GM23338 (cell line): Measurements from ENCODE around the gene CAV2. TPM values are rescaled to one million over a fixed set of nuclear protein-coding genes. Genes with fewer than 3 reads are reported as not detected.

Source experiments
- ATAC-seq: fragments of 200-7000 bp; cut with Tn5 transposase; 3 replicates; pipeline ENCODE4 v1.9.1; 2020
- DNase-seq: peaks from one replicate; pipeline ENCODE4 v3.0.0-alpha.2; 2015; ENCODE audit warnings: low spot score
- H2AFZ ChIP-seq: fragments of 200-600 bp; sonication (generic); 2 replicates; pipeline ENCODE4 v1.8.0; 2016; ENCODE audit warnings: antibody characterized with exemption, mild to moderate bottlenecking, moderate library complexity
- H3F3A ChIP-seq: fragments of 200-600 bp; sonication (generic); replicated peaks from 2 replicates; pipeline ENCODE4 v1.8.0; 2017; ENCODE audit warnings: antibody characterized with exemption, mixed run types, low read depth
- H3K27ac ChIP-seq: fragments of 200-600 bp; sonication (generic); 2 replicates; pipeline ENCODE4 v1.6.1; 2016; ENCODE audit warnings: low read depth
- H3K27me3 ChIP-seq: fragments of 200-600 bp; sonication (generic); 2 replicates; pipeline ENCODE4 v1.8.0; 2016; ENCODE audit warnings: mild to moderate bottlenecking, mixed run types, moderate library complexity; ENCODE audit not compliant: insufficient read depth
- H3K36me3 ChIP-seq: fragments of 200-600 bp; sonication (generic); 2 replicates; pipeline ENCODE4 v1.8.0; 2016; ENCODE audit warnings: mild to moderate bottlenecking; ENCODE audit not compliant: insufficient read depth
- H3K4me1 ChIP-seq: fragments of 200-600 bp; sonication (generic); 2 replicates; pipeline ENCODE4 v1.8.0; 2016; ENCODE audit warnings: mild to moderate bottlenecking, moderate library complexity; ENCODE audit not compliant: insufficient read depth
- H3K4me2 ChIP-seq: fragments of 200-600 bp; sonication (generic); 2 replicates; pipeline ENCODE4 v1.7.1; 2017; ENCODE audit warnings: mixed run types
- H3K4me3 ChIP-seq: fragments of 200-600 bp; sonication (generic); 2 replicates; pipeline ENCODE4 v1.6.1; 2016; ENCODE audit warnings: mixed run types
- H3K79me2 ChIP-seq: fragments of 200-600 bp; sonication (generic); replicated peaks from 2 replicates; pipeline ENCODE4 v1.8.0; 2017; ENCODE audit warnings: mild to moderate bottlenecking; ENCODE audit not compliant: insufficient read depth
- H3K9me2 ChIP-seq: fragments of 200-600 bp; sonication (generic); 2 replicates; pipeline ENCODE4 v1.8.0; 2017; ENCODE audit not compliant: insufficient read depth
- H4K20me1 ChIP-seq: fragments of 200-600 bp; sonication (generic); replicated peaks from 2 replicates; pipeline ENCODE4 v1.8.0; 2017; ENCODE audit warnings: mild to moderate bottlenecking; ENCODE audit not compliant: insufficient read depth
- H3K27ac Mint-ChIP-seq: 2 replicates; pipeline ENCODE4 v1.8.0; 2020; ENCODE audit warnings: inconsistent platforms, mild to moderate bottlenecking, moderate library complexity, mixed read lengths
- H3K27me3 Mint-ChIP-seq: 3 replicates; pipeline ENCODE4 v1.8.0; 2022; ENCODE audit warnings: low read depth, mild to moderate bottlenecking, moderate library complexity, mixed read lengths, inconsistent platforms; ENCODE audit not compliant: insufficient read depth, poor library complexity
- H3K36me3 Mint-ChIP-seq: 3 replicates; pipeline ENCODE4 v1.8.0; 2021; ENCODE audit warnings: low read depth, mild to moderate bottlenecking, inconsistent platforms, moderate library complexity, mixed read lengths
- H3K4me1 Mint-ChIP-seq: 3 replicates; pipeline ENCODE4 v1.8.0; 2020; ENCODE audit warnings: mild to moderate bottlenecking, inconsistent platforms, mixed read lengths
- H3K4me3 Mint-ChIP-seq: 3 replicates; pipeline ENCODE4 v1.8.0; 2021; ENCODE audit warnings: moderate library complexity, mild to moderate bottlenecking, inconsistent platforms, mixed read lengths
- H3K9me3 Mint-ChIP-seq: 3 replicates; pipeline ENCODE4 v1.8.0; 2020; ENCODE audit warnings: moderate library complexity, mild to moderate bottlenecking, inconsistent platforms, mixed read lengths
- EZH2 ChIP-seq: fragments of 200-600 bp; sonication (generic); IDR thresholded peaks from one replicate; pipeline ENCODE4 v1.8.0; 2017; ENCODE audit warnings: antibody characterized with exemption, mild to moderate bottlenecking, low read depth; ENCODE audit not compliant: unreplicated experiment
- EZH2phosphoT487 ChIP-seq: fragments of 200-600 bp; sonication (generic); IDR thresholded peaks from one replicate; pipeline ENCODE4 v1.8.1; 2018; ENCODE audit warnings: antibody characterized with exemption; ENCODE audit not compliant: unreplicated experiment
- JUNB ChIP-seq: IDR thresholded peaks from one replicate; pipeline ENCODE4 v1.6.1; 2016; ENCODE audit warnings: antibody characterized with exemption; ENCODE audit not compliant: unreplicated experiment
- NANOG ChIP-seq: IDR thresholded peaks from 2 replicates; pipeline ENCODE4 v1.6.1; 2016; ENCODE audit warnings: antibody characterized with exemption, borderline replicate concordance
- POLR2AphosphoS5 ChIP-seq: IDR thresholded peaks from 2 replicates; pipeline ENCODE4 v1.6.1; 2016; ENCODE audit warnings: antibody characterized with exemption, low read depth
- STAT1 ChIP-seq: IDR thresholded peaks from one replicate; pipeline ENCODE4 v1.6.1; 2016; ENCODE audit warnings: antibody characterized with exemption; ENCODE audit not compliant: unreplicated experiment
- ZNF114 ChIP-seq: fragments of 250-450 bp; sonication (Bioruptor Pico); IDR thresholded peaks from 2 replicates; pipeline ENCODE4 v1.5.0; 2020; ENCODE audit warnings: mild to moderate bottlenecking, moderate library complexity
- ZNF331 ChIP-seq: fragments of 250-450 bp; sonication (Bioruptor Pico); IDR thresholded peaks from 2 replicates; pipeline ENCODE4 v1.5.0; 2020; ENCODE audit warnings: low read depth, mild to moderate bottlenecking, moderate library complexity
- polyA plus RNA-seq: library from polyadenylated mRNA; unstranded; fragments of >200 nt; fragmentation: Nextera tagmentation; extraction: Ambion mirVana; gene quantifications from 2 replicates; pipeline ENCODE4 v1.2.1, GENCODE V29; 2016
- total RNA-seq: library from RNA; depleted of rRNA; stranded (reverse); fragments of >200 nt; shearing (Covaris generic); gene quantifications from 2 replicates; pipeline ENCODE4 v1.2.3, GENCODE V29; 2014
- TF ChIP-seq, protein P1 (sequence below): IDR thresholded peaks from 2 replicates; pipeline ENCODE4 v1.6.1; 2016; ENCODE audit warnings: antibody characterized with exemption
- TF ChIP-seq, protein P2 (sequence below): fragments of 250-450 bp; sonication (Bioruptor Pico); IDR thresholded peaks from 2 replicates; pipeline ENCODE4 v1.5.0; 2020; ENCODE audit warnings: mild to moderate bottlenecking, moderate library complexity
- TF ChIP-seq, protein P3 (sequence below), 2 experiments: fragments of 200-600 bp in 1 of 2; sonication (generic) in 1 of 2; conservative IDR thresholded peaks; 2 replicates each; pipeline versions ENCODE4 v1.5.1 to v1.6.1; 2016 to 2017; ENCODE audit warnings: antibody characterized with exemption in 2 of 2, low read depth in 2 of 2, mild to moderate bottlenecking in 2 of 2, moderate library complexity in 1 of 2

CAV2 gene
- total and polyA plus RNA-seq, 2 experiments from 2014 or later = 4.2 to 6.6 TPM

DNA sequence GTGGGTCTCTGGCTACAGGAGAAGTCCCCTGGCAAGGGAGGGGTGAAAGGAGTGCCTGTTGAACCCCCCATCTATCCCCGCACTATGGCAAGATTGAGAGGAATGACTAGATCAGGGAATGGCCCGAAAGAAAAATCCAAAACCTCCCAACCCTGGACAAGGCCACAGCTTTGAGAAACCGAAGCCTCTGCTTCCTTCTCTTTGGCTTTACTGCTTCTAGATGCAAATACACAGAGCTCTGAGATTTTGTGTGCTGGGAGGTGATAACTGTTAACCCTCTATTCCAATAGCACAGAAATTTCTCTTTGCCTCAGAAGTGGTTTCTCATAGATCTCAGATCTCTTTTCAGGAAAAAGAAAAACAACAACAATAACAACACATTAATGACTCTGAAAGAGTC is 40.3 kb downstream of the CAV2 start (continued):
- TF ChIP-seq, protein P1, sequence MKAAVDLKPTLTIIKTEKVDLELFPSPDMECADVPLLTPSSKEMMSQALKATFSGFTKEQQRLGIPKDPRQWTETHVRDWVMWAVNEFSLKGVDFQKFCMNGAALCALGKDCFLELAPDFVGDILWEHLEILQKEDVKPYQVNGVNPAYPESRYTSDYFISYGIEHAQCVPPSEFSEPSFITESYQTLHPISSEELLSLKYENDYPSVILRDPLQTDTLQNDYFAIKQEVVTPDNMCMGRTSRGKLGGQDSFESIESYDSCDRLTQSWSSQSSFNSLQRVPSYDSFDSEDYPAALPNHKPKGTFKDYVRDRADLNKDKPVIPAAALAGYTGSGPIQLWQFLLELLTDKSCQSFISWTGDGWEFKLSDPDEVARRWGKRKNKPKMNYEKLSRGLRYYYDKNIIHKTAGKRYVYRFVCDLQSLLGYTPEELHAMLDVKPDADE = no peak
- no peak for TF ChIP-seq ZNF331
- TF ChIP-seq STAT1 = no peak
- no peak for TF ChIP-seq EZH2phosphoT487
- TF ChIP-seq EZH2 = no peak

DNA sequence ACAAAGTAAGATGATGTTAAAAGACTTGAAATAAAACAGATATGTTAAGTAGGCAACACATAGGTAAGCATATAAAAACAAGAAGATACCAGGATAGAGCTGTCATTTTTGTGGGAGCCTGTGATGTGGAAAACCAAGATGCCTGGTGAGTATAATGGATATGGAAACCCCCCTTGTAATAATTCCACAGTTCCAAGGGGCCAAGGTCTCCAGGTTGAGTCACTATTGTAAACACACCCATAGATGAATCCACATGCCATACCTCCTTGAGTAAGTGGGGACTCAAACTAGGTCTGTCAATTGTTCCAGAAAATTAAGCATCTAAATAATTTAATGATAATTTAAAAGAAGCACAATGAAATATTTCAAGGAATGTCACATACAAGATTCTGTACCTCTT is 41.2 kb downstream of the CAV2 start:
- Histone ChIP-seq H3K27ac (no peak overlapping the region), H3K27me3 (no peaks in the 10 kb centered on the region), H3F3A (no peaks in the 10 kb centered on the region), H3K4me2 (no peak overlapping the region), H3K9me2 (no peaks in the 10 kb centered on the region), H3K36me3 (no peaks in the 10 kb centered on the region), H4K20me1 (no peaks in the 10 kb centered on the region), H3K79me2 (no peaks in the 10 kb centered on the region), H2AFZ (no peak overlapping the region), H3K4me1 (no peaks in the 10 kb centered on the region), H3K4me3 (no peak overlapping the region)
- no peak for TF ChIP-seq POLR2AphosphoS5
- no peak for TF ChIP-seq NANOG
- TF ChIP-seq JUNB = no peak
- TF ChIP-seq ZNF331 = no peak
- TF ChIP-seq EZH2 = no peak
- no peak for TF ChIP-seq STAT1
- no peak for DNase-seq
- H3K27ac Mint-ChIP-seq = no peak overlapping the region
- no peaks in the 10 kb centered on the region for H3K27me3 Mint-ChIP-seq
- no peaks in the 10 kb centered on the region for H3K36me3 Mint-ChIP-seq
- no peaks in the 10 kb centered on the region for H3K4me1 Mint-ChIP-seq
- H3K9me3 Mint-ChIP-seq = no peaks in the 10 kb centered on the region; the same call in 2 of the 3 replicates
- H3K4me3 Mint-ChIP-seq = no peak overlapping the region
- ATAC-seq = no peak

DNA sequence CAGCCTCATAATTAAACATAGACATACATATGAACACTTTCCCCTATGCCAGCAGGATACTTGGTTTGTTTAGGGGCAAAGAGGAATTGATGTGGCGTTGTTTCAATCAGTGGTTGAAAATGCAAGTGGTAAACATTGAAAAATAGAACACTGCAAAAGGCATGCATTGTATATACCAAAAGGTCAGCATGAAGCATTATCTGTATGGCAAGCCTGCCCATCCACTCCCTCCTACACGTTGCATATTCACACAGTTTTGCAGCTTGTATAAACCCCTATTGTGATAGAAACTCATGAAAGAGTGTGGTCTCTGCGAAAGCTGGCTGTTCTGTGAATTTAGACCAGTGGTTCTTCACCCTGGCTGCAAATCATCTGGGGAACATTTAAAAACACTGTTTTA is 42.4 kb downstream of the CAV2 start:
- H3K27me3 Mint-ChIP-seq = no peaks in the 10 kb centered on the region
- H3K27ac Mint-ChIP-seq = no peak overlapping the region
- Histone ChIP-seq H3K4me3 (no peak overlapping the region), H2AFZ (no peak overlapping the region), H3F3A (no peaks in the 10 kb centered on the region), H3K27ac (no peak overlapping the region), H3K4me1 (no peaks in the 10 kb centered on the region), H3K79me2 (no peaks in the 10 kb centered on the region), H3K27me3 (no peaks in the 10 kb centered on the region), H3K9me2 (no peaks in the 10 kb centered on the region), H4K20me1 (no peaks in the 10 kb centered on the region), H3K36me3 (no peaks in the 10 kb centered on the region), H3K4me2 (no peak overlapping the region)
- H3K9me3 Mint-ChIP-seq = no peaks in the 10 kb centered on the region; the same call in 2 of the 3 replicates
- TF ChIP-seq ZNF114 (CRISPR knock-in tag) (no peak), ZNF331 (no peak), NANOG (no peak), EZH2 (no peak)
- TF ChIP-seq, protein P2, sequence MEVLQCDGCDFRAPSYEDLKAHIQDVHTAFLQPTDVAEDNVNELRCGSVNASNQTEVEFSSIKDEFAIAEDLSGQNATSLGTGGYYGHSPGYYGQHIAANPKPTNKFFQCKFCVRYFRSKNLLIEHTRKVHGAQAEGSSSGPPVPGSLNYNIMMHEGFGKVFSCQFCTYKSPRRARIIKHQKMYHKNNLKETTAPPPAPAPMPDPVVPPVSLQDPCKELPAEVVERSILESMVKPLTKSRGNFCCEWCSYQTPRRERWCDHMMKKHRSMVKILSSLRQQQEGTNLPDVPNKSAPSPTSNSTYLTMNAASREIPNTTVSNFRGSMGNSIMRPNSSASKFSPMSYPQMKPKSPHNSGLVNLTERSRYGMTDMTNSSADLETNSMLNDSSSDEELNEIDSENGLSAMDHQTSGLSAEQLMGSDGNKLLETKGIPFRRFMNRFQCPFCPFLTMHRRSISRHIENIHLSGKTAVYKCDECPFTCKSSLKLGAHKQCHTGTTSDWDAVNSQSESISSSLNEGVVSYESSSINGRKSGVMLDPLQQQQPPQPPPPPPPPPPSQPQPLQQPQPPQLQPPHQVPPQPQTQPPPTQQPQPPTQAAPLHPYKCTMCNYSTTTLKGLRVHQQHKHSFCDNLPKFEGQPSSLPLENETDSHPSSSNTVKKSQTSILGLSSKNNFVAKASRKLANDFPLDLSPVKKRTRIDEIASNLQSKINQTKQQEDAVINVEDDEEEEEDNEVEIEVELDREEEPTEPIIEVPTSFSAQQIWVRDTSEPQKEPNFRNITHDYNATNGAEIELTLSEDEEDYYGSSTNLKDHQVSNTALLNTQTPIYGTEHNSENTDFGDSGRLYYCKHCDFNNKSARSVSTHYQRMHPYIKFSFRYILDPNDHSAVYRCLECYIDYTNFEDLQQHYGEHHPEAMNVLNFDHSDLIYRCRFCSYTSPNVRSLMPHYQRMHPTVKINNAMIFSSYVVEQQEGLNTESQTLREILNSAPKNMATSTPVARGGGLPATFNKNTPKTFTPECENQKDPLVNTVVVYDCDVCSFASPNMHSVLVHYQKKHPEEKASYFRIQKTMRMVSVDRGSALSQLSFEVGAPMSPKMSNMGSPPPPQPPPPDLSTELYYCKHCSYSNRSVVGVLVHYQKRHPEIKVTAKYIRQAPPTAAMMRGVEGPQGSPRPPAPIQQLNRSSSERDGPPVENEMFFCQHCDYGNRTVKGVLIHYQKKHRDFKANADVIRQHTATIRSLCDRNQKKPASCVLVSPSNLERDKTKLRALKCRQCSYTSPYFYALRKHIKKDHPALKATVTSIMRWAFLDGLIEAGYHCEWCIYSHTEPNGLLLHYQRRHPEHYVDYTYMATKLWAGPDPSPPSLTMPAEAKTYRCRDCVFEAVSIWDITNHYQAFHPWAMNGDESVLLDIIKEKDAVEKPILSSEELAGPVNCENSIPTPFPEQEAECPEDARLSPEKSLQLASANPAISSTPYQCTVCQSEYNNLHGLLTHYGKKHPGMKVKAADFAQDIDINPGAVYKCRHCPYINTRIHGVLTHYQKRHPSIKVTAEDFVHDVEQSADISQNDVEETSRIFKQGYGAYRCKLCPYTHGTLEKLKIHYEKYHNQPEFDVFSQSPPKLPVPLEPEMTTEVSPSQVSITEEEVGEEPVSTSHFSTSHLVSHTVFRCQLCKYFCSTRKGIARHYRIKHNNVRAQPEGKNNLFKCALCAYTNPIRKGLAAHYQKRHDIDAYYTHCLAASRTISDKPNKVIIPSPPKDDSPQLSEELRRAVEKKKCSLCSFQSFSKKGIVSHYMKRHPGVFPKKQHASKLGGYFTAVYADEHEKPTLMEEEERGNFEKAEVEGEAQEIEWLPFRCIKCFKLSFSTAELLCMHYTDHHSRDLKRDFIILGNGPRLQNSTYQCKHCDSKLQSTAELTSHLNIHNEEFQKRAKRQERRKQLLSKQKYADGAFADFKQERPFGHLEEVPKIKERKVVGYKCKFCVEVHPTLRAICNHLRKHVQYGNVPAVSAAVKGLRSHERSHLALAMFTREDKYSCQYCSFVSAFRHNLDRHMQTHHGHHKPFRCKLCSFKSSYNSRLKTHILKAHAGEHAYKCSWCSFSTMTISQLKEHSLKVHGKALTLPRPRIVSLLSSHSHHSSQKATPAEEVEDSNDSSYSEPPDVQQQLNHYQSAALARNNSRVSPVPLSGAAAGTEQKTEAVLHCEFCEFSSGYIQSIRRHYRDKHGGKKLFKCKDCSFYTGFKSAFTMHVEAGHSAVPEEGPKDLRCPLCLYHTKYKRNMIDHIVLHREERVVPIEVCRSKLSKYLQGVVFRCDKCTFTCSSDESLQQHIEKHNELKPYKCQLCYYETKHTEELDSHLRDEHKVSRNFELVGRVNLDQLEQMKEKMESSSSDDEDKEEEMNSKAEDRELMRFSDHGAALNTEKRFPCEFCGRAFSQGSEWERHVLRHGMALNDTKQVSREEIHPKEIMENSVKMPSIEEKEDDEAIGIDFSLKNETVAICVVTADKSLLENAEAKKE (CRISPR knock-in tag) = no peak
- TF ChIP-seq, protein P3, sequence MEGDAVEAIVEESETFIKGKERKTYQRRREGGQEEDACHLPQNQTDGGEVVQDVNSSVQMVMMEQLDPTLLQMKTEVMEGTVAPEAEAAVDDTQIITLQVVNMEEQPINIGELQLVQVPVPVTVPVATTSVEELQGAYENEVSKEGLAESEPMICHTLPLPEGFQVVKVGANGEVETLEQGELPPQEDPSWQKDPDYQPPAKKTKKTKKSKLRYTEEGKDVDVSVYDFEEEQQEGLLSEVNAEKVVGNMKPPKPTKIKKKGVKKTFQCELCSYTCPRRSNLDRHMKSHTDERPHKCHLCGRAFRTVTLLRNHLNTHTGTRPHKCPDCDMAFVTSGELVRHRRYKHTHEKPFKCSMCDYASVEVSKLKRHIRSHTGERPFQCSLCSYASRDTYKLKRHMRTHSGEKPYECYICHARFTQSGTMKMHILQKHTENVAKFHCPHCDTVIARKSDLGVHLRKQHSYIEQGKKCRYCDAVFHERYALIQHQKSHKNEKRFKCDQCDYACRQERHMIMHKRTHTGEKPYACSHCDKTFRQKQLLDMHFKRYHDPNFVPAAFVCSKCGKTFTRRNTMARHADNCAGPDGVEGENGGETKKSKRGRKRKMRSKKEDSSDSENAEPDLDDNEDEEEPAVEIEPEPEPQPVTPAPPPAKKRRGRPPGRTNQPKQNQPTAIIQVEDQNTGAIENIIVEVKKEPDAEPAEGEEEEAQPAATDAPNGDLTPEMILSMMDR (conservative IDR thresholded peaks at IDR 0.05; ENCODE audit: low read depth in 2 of 2) = no peak
- no peaks in the 10 kb centered on the region for H3K4me1 Mint-ChIP-seq
- H3K4me3 Mint-ChIP-seq = no peak overlapping the region
- H3K36me3 Mint-ChIP-seq = no peaks in the 10 kb centered on the region
- ATAC-seq = no peak
- DNase-seq = no peak
